ENCODE measurements around the gene KL.

The KL gene

DNA sequence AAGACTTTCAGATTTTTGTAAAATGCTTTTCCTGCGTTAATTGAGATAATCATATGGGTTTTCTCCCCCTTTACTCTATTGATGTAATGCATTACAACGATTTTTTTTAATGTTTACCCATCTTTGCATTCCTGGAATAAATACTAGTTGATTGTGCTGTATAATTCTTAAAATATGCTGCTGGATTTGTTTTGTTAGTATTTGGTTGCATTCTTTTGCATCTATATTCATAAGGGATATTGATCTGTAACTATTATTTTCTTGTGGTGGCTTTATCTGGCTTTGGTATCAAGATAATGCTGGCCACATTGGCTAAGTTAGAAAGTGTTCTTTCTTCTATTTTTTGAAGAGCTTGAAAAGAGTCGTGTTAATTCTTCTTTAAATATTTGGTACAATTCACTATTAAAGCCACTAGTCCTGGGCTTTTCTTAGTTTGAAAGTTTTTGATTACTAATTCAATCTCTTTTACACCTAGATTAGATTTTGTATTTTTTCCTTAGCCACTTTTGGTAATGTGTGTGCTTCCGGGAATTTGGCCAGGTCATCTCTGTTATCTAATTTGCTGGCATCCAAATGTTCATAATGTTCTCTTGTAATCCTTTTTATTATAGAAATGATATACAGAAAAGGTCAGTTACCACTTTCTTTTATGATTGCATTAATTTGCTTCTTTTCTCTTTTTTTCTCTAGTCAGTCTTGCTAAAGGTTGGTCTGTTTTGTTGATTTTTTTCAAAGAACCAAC lies 29.8 kb downstream of the KL start:
- DNase-seq: no peak

DNA sequence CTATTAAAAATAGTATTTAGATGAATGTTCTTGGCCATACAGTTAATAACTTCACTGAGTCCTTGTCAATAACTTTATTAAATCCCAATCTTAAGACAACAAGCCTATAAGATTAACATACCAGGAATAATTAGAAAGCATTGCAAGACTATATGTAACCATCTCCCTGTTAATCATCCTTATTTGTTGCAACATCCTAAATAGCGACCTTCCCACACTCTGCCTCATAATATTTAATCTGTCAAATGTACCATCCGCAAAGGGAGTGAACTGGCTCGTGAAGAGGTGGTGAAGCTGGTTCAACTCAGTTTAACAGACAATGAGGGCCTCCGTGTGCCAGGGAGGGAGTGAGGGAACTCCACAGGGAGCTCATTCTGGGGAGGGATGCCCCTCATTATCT lies 33.9 kb downstream of the KL start:
- no peak for DNase-seq

DNA sequence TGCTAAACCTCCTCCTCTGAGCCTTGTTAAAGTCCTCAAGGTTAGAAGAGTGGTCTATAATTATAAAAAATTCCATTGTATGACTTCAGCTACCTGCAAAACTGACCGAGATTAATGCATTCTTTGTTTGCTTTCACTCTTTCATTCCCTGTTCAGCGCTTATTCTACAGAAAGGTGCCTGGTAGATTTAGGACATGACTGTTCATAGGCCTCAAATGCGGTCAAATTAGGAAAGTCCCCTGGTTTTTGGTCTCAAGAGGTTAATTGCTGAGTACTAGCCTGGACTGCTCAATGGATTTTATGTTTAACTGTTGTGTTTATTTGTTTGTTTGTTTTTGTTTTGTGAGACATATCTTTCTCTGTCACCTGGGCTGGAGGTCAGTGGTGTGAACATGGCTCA lies 35.4 kb downstream of the KL start:
- DNase-seq: no peak

DNA sequence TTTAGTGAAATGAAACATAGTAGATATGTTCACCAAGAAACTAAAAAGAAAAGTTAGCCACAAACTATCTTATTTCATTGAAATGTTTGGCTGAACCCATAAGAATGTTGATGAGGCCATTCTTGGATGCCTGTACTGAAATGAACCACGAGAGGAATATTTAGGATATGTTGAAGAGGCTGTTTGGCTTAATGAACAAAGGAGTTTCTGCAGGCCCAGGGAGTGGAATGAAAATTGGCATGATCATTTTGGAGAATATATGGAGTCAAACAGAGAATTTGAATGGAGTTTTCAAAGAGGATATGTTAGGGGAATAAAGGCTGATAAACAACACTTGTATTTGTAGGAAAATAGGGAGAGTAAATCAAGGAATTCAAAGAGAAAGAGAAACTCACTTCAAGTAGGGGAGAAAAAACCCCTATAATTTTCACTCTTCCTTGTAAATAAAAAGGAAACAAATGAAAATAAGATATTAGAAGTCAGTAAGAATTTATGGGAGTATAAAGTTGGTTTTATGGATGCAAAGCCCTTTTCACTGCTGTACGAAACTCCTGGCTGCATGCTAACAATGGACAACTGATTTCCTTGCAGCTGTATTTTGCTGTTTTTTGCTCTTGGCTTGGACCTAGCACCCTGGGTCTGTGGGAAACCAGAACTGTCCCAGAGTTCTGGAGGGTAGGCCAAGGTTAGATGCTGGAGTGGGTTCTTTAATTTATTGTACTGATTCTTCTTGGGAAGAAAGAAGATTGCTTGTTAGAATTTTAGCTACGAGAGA lies 36.5 kb downstream of the KL start:
- no peak for DNase-seq

DNA sequence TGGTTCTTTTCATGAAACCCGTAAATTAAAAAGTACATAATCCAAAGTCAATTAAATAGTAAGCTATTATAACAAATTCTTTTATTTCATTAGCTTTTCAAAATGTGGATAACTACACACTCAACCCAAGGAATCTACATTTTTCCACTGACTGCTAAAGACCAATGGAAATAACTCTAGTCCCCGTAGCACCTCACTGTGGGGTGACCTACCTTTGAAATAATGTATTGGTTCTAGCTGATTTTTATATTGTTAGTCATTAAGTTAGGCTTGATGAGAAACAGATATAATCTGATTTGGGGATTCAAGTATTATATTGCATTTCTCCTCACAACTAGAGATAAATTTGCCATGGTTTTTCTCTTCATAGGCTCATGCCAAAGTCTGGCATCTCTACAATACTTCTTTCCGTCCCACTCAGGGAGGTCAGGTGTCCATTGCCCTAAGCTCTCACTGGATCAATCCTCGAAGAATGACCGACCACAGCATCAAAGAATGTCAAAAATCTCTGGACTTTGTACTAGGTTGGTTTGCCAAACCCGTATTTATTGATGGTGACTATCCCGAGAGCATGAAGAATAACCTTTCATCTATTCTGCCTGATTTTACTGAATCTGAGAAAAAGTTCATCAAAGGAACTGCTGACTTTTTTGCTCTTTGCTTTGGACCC lies 37.3 kb downstream of the KL start:
- no peak for DNase-seq

DNA sequence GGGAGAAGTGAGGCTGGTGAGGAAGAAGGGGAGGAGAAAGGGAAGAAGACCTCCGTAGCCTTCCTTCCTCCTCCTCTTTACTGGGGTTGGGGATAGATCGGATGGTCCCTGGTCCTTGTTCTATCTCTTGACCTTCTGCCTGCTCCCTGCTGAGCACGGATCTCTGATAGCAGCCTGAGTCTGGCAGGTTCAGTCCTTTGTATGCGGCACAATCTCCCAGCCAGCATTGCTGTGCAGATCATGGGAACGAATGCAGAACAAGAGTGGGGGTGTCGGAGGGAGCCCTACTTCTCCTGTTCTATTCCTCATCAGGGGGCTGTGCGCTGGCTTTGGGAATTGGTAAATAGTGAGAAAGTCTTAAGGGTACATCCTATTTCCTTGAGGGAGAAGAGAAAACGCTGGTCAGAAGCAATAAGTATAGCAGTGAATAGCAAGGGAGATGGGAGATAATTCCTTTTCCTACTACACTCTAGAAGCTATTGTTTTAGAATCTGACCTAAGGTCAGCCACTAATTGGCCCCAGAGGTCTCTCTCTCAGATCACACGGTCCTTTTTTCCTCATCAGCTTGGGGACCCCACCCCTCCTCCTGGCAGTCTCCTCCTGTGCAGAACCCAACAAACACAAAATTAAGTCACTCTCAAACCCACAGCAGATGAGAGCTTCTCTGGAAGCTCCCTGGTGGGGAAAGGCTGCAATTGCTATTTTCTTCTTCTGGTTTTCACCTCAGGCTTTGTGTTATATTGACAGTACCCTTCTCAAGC lies 41.0 kb downstream of the KL start:
- DNase-seq: no peak

DNA sequence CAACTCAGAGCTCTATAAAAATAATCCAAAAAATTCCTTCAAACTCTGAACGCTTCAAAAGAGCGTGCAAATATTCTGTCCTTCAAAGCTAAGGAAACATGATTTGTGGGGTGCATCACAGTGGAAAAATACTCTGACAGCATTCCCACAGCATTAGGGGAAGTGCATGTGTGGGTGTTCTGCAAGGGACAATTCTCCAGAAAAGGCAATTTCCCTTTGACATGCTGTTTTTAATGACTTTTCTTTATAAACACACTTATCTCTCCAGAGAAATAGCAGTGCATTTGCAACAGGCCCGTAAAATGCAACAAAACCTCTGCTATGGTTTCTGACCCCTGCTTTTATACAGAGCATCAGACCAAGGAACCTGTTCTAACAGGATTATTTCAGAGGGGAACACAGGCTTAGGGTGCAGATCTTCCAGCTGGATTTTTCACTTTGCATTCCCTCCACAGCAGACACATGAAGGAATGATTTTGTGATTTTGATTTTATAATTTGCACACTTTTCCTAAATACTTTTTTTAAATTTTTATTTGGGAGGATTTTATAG lies 42.6 kb downstream of the KL start:
- no peak for DNase-seq

DNA sequence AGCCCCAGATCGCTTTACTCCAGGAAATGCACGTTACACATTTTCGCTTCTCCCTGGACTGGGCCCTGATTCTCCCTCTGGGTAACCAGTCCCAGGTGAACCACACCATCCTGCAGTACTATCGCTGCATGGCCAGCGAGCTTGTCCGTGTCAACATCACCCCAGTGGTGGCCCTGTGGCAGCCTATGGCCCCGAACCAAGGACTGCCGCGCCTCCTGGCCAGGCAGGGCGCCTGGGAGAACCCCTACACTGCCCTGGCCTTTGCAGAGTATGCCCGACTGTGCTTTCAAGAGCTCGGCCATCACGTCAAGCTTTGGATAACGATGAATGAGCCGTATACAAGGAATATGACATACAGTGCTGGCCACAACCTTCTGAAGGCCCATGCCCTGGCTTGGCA lies 44.6 kb downstream of the KL start:
- DNase-seq: no peak

DNA sequence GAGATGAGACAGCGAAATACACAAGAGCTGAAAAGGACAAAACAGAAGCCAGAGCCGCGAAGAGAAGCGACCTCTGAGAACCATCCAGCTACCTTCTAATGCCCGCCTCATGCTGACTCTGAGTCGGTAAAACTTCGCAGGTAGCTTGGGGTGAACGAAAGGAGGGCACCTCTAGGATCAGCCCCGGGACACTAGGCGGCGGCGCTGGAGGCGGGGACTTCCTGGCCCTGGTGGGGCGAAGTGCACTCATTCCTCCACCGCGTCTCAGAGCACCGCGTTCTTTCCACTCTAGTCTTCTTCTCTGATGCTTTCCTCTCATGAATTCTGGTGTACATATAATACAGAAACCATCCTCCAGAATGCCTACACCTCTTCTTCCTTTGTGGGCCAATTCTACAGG lies 50.1 kb downstream of the KL start:
- no peak for DNase-seq

DNA sequence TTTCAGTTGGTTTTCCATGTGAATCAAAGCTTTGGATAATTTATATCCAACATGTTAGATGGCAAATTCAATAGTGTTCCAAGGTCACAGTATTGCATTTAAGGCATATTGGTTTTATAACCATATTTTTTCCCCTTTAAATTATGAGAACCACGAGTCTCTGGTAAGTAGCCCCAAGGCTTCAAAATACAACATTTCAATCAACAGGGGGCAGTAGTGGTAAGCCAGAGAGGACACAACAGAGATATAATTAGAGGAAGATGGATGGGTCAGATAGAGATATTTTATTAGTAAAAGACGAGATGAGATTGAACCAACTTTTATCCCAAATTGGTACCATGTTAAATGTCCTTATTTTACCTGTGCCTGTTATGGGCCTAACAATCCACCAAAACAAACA lies 53.1 kb downstream of the KL start:
- DNase-seq: no peak

DNA sequence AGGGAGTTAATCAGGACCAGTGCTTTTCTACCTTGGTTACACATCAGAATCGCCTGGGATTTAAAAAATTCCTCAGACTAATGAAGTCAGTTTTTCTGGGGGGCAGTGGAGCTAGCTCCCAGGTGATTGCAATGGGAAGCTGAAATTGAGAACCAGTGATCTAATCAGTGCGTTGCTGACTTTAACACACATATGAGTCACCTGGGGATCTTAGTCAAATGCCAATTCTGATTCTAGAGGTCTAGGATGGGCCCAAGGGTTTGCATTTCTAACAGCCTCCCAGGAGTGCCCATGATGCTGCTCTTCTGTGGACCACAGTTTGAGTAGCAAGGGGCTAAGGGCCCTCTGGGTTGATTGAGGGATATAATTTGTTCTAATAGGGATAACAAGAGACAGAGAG lies 54.5 kb downstream of the KL start:
- DNase-seq: no peak

DNA sequence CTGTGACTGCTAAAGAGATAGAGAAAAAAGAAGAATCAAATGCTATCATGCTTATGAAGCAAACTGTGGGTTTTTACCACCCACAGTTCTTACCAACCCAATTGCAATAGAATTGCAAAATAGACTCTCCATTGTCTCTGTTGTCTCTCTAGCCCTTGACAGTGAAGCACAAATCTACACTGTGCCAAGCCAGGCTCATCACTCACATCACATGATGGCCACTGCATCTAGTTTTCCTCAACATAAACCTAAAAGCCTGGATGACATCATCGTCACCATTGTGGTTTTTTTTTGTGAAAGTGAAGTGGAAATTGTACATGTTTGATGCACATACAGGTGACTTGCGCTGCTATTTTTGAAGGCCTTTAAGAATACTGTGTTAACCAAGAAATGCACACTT lies 56.1 kb downstream of the KL start:
- DNase-seq: no peak

DNA sequence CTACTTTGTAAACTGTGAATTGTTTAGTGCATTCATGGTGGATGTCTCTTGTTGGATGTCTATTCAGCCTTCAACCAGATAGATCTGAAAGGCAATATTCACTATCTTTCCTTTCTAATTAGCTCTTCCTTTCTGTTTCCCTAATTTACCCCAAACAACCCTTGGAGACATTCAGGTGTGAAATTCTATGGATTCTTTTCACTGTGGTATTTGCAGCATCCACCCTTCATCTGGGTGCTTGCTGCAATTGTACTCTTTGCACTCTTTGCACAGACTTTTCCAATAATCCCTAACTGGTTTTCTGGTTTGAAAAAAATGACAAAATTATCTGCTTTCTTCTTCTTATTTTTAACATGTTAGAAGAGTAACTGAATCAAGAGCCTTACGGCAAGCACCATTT lies 56.5 kb downstream of the KL start:
- no peak for DNase-seq

DNA sequence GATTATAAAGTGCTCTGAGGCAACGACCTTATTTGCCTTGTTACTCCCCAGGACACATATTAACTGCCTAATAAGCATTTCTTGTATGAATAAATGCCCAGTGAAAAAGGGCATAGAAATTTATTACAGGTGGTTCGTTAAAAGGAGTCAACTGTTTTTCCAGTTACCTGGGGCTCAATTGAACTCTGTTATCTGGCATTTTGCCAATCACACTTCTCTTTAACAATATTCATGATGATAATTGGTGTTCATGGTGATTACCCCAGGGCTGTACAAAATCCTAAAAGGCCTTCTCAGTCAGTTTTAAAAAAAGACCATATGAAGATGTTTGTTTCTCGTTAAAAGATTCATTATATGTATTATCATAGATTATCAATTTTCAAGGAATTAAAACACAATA lies 57.1 kb downstream of the KL start:
- DNase-seq: no peak

DNA sequence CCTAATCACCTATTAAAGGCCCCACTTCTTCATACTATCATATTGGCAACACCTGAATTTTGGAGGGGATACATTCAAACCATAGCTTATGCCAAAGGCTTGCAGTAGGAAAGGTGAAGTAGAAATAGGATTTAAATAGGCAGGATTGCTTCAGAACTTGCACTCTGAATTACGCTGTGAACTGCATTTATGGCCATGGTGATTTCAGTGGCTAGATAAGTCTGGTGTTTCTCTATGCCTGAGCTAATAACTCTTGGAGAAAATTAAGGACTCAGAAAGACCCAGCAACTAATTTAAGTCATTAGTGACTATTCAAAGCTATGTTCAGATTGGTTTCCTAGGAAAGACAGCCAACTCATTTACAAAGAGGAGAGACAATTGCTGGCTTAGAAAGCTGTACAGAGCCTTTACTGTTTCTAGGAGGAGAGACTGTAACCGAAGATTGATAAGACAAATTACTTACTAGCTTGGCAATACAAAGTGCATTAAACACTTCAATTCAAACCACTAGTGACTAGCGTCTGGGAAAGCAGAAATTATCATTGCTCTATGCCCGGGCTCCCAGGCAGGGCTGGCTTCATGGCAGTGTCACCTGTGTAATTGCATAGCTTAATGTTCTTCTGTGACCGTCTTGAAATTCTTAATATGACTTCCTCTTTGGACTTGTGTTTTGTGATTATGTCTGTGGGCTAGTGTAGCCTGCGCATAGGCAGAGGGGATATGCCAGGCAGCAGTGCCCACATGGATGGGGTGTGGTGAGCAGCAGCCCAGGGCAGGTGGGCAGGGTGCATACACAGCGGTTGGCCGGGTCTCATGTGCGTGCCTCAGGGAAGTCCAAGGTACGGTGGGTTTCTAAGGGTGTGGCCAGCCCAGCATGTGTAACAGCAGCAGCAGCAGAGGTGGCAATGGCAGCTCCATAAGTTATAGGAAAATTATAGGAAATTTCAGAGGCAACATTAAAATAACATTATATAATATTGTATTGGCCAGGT lies 60.1 kb downstream of the KL start:
- no peak for DNase-seq

DNA sequence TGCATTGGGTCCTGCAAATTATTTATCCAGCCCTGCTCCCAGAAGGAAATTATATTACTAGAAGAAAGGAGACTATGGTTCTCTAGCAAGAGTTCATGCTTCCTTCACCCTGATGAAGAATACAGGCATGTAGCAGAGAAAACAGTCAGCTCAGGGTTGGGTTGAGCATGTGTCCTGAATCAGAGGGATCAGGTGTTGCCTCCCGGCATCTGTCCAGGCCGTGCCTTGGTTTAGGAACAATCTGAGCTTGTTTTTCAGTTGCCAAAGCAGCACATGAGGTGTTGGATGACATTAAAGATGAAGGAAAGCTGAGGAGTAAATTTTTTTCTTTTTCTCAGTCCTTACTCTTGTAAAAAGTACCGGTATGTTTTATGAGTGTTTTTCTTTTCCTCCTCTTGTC lies 62.0 kb downstream of the KL start:
- no peak for DNase-seq

DNA sequence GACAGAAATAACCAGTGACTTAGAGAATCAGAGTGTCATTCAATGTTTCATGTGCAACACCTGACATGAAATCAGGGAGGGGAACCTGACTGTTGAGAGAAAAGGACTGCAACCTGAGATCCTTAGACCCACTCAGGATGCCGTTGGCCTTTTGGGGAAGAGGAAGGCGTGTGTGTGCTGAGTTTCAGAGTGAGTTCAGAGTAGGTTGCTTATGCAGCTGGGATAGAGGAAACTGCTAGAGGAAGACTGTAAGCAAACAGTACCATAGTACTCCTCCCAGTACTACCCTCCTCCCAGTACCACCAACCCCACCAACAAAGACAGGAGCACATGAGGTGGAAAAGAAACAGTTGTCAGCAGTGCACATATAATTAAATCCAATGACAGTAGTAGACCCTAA lies 63.7 kb downstream of the KL start:
- no peak for DNase-seq

DNA sequence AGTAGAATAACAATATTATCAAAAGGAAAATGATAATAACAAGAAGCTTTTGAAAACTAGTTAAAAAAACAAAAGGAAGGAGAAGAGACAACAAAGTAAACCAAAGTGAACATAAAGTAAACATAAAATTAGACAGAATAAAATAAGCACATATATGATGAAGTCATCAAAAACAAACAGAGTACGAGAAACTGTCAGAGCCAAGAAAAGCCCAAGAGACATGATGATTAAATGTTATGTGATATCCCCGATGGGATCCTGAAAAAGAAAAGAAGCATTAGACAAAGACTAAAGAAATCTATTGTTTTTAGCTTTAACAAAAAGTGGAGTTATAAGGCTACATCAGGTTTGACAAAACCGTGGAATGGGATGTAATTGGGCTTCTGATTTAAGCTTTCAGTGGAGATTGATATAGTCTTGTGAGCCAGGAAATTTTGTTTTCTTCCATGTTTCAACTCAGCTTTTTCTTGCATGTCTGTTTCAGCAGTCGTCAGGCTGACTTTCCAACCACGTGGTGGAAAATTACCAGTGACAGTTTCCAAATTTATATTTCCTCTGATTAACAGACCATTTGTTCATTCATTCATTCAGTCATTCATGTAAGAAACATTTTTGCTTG lies 64.9 kb downstream of the KL start:
- no peak for DNase-seq

DNA sequence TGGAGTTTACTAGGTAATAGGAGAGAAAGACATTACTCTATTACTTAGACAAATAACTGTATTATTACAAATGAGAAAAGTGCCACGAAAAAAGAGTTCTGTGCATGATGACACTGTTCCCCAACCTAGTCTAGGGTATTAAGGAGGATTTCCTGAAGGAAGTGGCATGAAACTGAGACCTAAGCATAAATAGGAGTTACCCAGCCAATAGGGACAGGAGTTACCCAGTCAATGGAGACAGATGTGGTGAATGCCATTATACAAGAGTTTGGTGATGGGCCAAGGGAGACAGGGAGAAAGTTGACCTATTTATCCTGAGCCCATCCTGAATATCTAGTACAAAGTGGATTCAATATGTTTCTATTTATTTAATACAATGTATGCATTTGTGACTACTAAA lies 65.4 kb downstream of the KL start:
- no peak for DNase-seq

DNA sequence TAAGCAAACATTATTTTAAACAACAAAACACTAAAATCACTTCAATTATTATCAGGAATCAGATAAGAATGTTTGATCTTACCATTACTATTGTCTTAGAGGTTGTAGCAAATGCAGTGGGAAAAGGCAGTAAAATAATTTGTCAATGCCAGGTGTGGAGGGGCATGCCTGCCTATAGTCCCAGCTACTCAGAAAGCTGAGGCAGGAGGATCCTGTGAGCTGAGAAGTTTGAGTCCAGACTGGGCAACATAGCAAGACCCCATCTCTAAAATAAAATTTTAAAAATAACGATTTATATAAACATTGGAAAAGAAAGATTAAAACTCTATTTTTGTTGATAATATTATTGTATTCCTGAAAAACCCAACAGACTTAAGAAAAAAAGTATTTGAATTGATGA lies 66.8 kb downstream of the KL start:
- no peak for DNase-seq

DNA sequence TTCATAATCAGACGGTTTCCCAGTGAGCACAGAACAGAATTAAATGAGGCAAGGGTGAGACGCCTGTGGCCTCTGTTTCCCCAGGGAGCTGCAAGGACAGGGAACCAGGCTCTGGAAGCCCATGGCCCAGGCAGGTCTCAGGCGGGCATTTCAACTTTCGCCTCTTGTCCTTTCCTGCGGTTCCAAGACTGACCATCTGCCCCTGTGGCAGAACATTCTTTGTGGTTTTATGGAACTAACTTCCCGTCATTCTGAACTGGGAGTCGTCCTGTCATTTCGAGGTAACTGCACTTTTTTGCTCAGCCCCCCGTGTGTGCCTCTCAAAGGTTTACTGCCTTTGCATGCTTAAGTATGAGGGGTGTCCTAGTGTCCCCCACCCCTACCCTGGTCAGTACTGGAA lies 70.9 kb downstream of the KL start:
- no peak for DNase-seq
